Gastrocnemius medialis (tissue), 4 donors: ENCODE results near the gene PPP2R5C. TPM values are rescaled to one million over a fixed set of nuclear protein-coding genes. Genes with fewer than 3 reads are reported as not detected.

Source experiments
- ATAC-seq, 2 donors: fragments of 150-250 bp; one replicate each; pipeline ENCODE4 v1.9.1; 2016
- DNase-seq, 2 donors: peaks; one replicate each; pipeline ENCODE4 v3.0.0-alpha.2; 2019
- H3K27ac ChIP-seq, 4 donors: fragments of 200-600 bp; sonication (generic); 1 replicate in 1 of 4; 2 replicates in 3 of 4; pipeline ENCODE4 v1.5.1; 2016 to 2018; ENCODE audit warnings: mild to moderate bottlenecking in 2 of 4, moderate library complexity in 1 of 4
- H3K27me3 ChIP-seq, 3 donors: fragments of 200-600 bp; sonication (generic) in 2 of 3; 1 replicate in 1 of 3; 2 replicates in 2 of 3; pipeline versions ENCODE4 v1.5.1 to v1.6.0; 2016 to 2019; ENCODE audit warnings: mild to moderate bottlenecking in 1 of 3, moderate library complexity in 1 of 3
- H3K36me3 ChIP-seq, 2 donors: fragments of 200-600 bp; sonication (generic) in 1 of 2; one replicate each; pipeline ENCODE4 v1.5.1; 2017 to 2018
- H3K4me1 ChIP-seq, 2 donors: fragments of 200-600 bp; sonication (generic) in 1 of 2; one replicate each; pipeline ENCODE4 v1.5.1; 2016 to 2017; ENCODE audit warnings: mild to moderate bottlenecking in 2 of 2
- H3K4me3 ChIP-seq, 4 donors: fragments of 200-600 bp; sonication (generic) in 3 of 4; 1 replicate in 1 of 4; 2 replicates in 3 of 4; pipeline ENCODE4 v1.5.1; 2016 to 2019; ENCODE audit warnings: mild to moderate bottlenecking in 2 of 4
- H3K9me3 ChIP-seq, 3 donors: fragments of 200-600 bp; sonication (generic) in 2 of 3; 1 replicate in 1 of 3; 2 replicates in 2 of 3; pipeline ENCODE4 v1.5.1; 2016 to 2019
- CTCF ChIP-seq, 5 experiments: fragments of 450-650 bp in 3 of 5; fragments of 200-600 bp in 2 of 5; sonication (generic) in 2 of 5; IDR thresholded peaks in 4 of 5; conservative IDR thresholded peaks in 1 of 5; 1 replicate in 4 of 5; 2 replicates in 1 of 5; pipeline ENCODE4 v1.5.1; 2016 to 2019; ENCODE audit warnings: antibody characterized with exemption in 5 of 5, mild to moderate bottlenecking in 3 of 5, moderate library complexity in 3 of 5
- POLR2A ChIP-seq, 2 donors: fragments of 450-650 bp; IDR thresholded peaks; one replicate each; pipeline ENCODE4 v1.6.1; 2017; ENCODE audit warnings: antibody characterized with exemption in 2 of 2, mild to moderate bottlenecking in 2 of 2, moderate library complexity in 2 of 2
- in situ Hi-C, 4 donors: fragments of 200-750 bp; cut with MboI; loops; one replicate each; pipeline versions ENCODE4 v1.15.0 to v1.8.0; 2017; ENCODE audit warnings: low sequenced_read_pairs in 4 of 4
- intact Hi-C: fragments of 100-400 bp; cut with DNase I; formaldehyde crosslinking; loops from one replicate; pipeline ENCODE4 v1.15.1; 2023; ENCODE audit warnings: low total_unique reads
- total RNA-seq, 4 donors: library from RNA; depleted of rRNA; stranded (reverse); fragments of >200 nt; gene quantifications; one replicate each; pipeline versions ENCODE4 v1.1.0 to v1.2.3, GENCODE V29; 2016

PPP2R5C gene
- total RNA-seq, 4 donors from 2014 or later, result 35.4 to 65.9 (median 49.3) TPM

GRCh38 chr14:101873991-101874390, 112.5 kb downstream of the PPP2R5C start:
- TF ChIP-seq CTCF (IDR thresholded peaks at IDR 0.05 in 4 of 5, conservative IDR thresholded peaks at IDR 0.05 in 1 of 5) (no peak), POLR2A (IDR thresholded peaks at IDR 0.05) (no peak)
- H3K27ac ChIP-seq, result no peak overlapping the region

GRCh38 chr14:101875041-101875726, 113.7 kb downstream of the PPP2R5C start:
- no peak for DNase-seq
- H3K36me3 ChIP-seq, result no peaks in the 10 kb centered on the region
- in situ Hi-C loops (no loop called here), intact Hi-C loops (no loop called here)
- TF ChIP-seq CTCF (IDR thresholded peaks at IDR 0.05 in 4 of 5, conservative IDR thresholded peaks at IDR 0.05 in 1 of 5), result no peak
- no peak for TF ChIP-seq POLR2A (IDR thresholded peaks at IDR 0.05)
- H3K27ac ChIP-seq, result peak overlapping the region in 3 of 4 donors; percentile 3 to 51 (median 19)
- H3K4me3 ChIP-seq, result no peak overlapping the region
- no peaks in the 10 kb centered on the region for H3K27me3 ChIP-seq
- H3K9me3 ChIP-seq, result no peaks in the 10 kb centered on the region
- peaks cover 25 to 36% of the 10 kb centered on the region in 2 donors for H3K4me1 ChIP-seq
- ATAC-seq, result no peak

More at GRCh38 chr14:101873991-101874390, 112.5 kb downstream of the PPP2R5C start:
- intact Hi-C loops (no loop called here), in situ Hi-C loops (no loop called here)
- ATAC-seq (no peak), DNase-seq (no peak)
- Histone ChIP-seq H3K36me3 (no peaks in the 10 kb centered on the region), H3K9me3 (no peaks in the 10 kb centered on the region), H3K4me3 (no peak overlapping the region), H3K4me1 (peaks cover 27 to 37% of the 10 kb centered on the region in 2 donors), H3K27me3 (no peaks in the 10 kb centered on the region)

- in situ Hi-C loops, result no loop called here
These were observed 114.4 kb downstream of the PPP2R5C start for GRCh38 chr14:101875727-101876554.

GRCh38 chr14:101876555-101876938, 115.0 kb downstream of the PPP2R5C start:
- no peak overlapping the region for H3K4me3 ChIP-seq

More at GRCh38 chr14:101875727-101876554, 114.4 kb downstream of the PPP2R5C start:
- H3K27ac ChIP-seq, result peak overlapping the region in 3 of 4 donors; percentile 3 to 51 (median 22)
- ATAC-seq, result no peak
- intact Hi-C loops, result no loop called here
- no peak for TF ChIP-seq POLR2A (IDR thresholded peaks at IDR 0.05)
- no peak for TF ChIP-seq CTCF (IDR thresholded peaks at IDR 0.05 in 4 of 5, conservative IDR thresholded peaks at IDR 0.05 in 1 of 5)
- DNase-seq, result no peak
- H3K4me3 ChIP-seq, result no peak overlapping the region
- no peaks in the 10 kb centered on the region for H3K9me3 ChIP-seq
- no peaks in the 10 kb centered on the region for H3K27me3 ChIP-seq
- H3K4me1 ChIP-seq, result peaks cover 17 to 31% of the 10 kb centered on the region in 2 donors
- no peaks in the 10 kb centered on the region for H3K36me3 ChIP-seq

More at GRCh38 chr14:101876555-101876938, 115.0 kb downstream of the PPP2R5C start:
- no peaks in the 10 kb centered on the region for H3K36me3 ChIP-seq
- DNase-seq, result peak; percentile 45 to 73
- H3K4me1 ChIP-seq, result peaks cover 17 to 31% of the 10 kb centered on the region in 2 donors
- peak; percentile 80 to 81 for ATAC-seq
- no peak for TF ChIP-seq POLR2A (IDR thresholded peaks at IDR 0.05)
- no peak for TF ChIP-seq CTCF (IDR thresholded peaks at IDR 0.05 in 4 of 5, conservative IDR thresholded peaks at IDR 0.05 in 1 of 5)
- H3K27ac ChIP-seq, result peak overlapping the region in 3 of 4 donors; percentile 26 to 51 (median 34)
- no peaks in the 10 kb centered on the region for H3K9me3 ChIP-seq
- H3K27me3 ChIP-seq, result no peaks in the 10 kb centered on the region
- intact Hi-C loops, result no loop called here
- in situ Hi-C loops, result no loop called here
